IMR-90 (cell line): ENCODE results near the gene MAG. TPM values are rescaled to one million over a fixed set of nuclear protein-coding genes. Genes with fewer than 3 reads are reported as not detected.

Experiments
- ATAC-seq: fragments of 200-7000 bp; cut with Tn5 transposase; 2 replicates; pipeline ENCODE4 v1.9.1; 2020; ENCODE audit warnings: low read depth, mild to moderate bottlenecking, moderate library complexity
- BruUV-seq: library from RNA; stranded (reverse); fragments of 400-500 nt; replicated peaks from 2 replicates; lab custom pipeline; 2021; lab: Mats Ljungman, UMichigan
- CTCF ChIA-PET: fragments of 300-600 bp; formaldehyde crosslinking; extraction: SDS; loops from one replicate; lab custom pipeline; 2021; ENCODE audit warnings: antibody characterized with exemption; lab: Yijun Ruan, JAX
- POLR2A ChIA-PET: fragments of 300-600 bp; sonication (Branson Sonifier 250); formaldehyde crosslinking; loops from one replicate; lab custom pipeline; 2022; ENCODE audit warnings: antibody characterized with exemption; ENCODE audit not compliant: unreplicated experiment; lab: Charles Lee
- DNase-seq: peaks from one replicate; pipeline ENCODE4 v3.0.0; 2013
- H2AFZ ChIP-seq: replicated peaks from 2 replicates; pipeline ENCODE3; 2013; ENCODE audit warnings: low read length, mild to moderate bottlenecking; ENCODE audit not compliant: poor library complexity
- H2AK5ac ChIP-seq: 2 replicates; pipeline ENCODE4 v1.6.1; 2013; ENCODE audit warnings: low read depth, low read length, inconsistent platforms
- H2AK9ac ChIP-seq: replicated peaks from 2 replicates; pipeline ENCODE3; 2013; ENCODE audit warnings: mild to moderate bottlenecking, low read depth, low read length, moderate library complexity; ENCODE audit not compliant: poor library complexity
- H2BK120ac ChIP-seq: 2 replicates; pipeline ENCODE4 v1.6.1; 2013; ENCODE audit warnings: low read depth, low read length, inconsistent platforms
- H2BK15ac ChIP-seq: 3 replicates; pipeline ENCODE4 v1.6.1; 2013; ENCODE audit warnings: low read depth, low read length, inconsistent platforms
- H2BK20ac ChIP-seq: 2 replicates; pipeline ENCODE4 v1.6.1; 2013; ENCODE audit warnings: low read depth, mild to moderate bottlenecking, inconsistent platforms, low read length, moderate library complexity
- H2BK5ac ChIP-seq: 2 replicates; pipeline ENCODE4 v1.6.1; 2013; ENCODE audit warnings: mild to moderate bottlenecking, low read depth, low read length, inconsistent platforms; ENCODE audit not compliant: poor library complexity, severe bottlenecking
- H3K14ac ChIP-seq: replicated peaks from 2 replicates; pipeline ENCODE4 v1.6.1; 2013; ENCODE audit warnings: low read depth, low read length, inconsistent platforms
- H3K18ac ChIP-seq: 2 replicates; pipeline ENCODE4 v1.6.1; 2013; ENCODE audit warnings: low read depth, low read length, control low read depth
- H3K23ac ChIP-seq: 2 replicates; pipeline ENCODE4 v1.6.1; 2013; ENCODE audit warnings: low read depth, low read length, inconsistent platforms
- H3K27ac ChIP-seq: 2 replicates; pipeline ENCODE4 v1.5.1; 2013; ENCODE audit warnings: mild to moderate bottlenecking, control low read depth, low read length; ENCODE audit not compliant: insufficient read depth
- H3K27me3 ChIP-seq: 2 replicates; pipeline ENCODE4 v1.6.1; 2013; ENCODE audit warnings: low read length; ENCODE audit not compliant: control insufficient read depth, insufficient read depth
- H3K36me3 ChIP-seq: 2 replicates; pipeline ENCODE4 v1.6.1; 2013; ENCODE audit warnings: low read length, mixed read lengths; ENCODE audit not compliant: control insufficient read depth, insufficient read depth
- H3K4ac ChIP-seq: 2 replicates; pipeline ENCODE4 v1.6.1; 2013; ENCODE audit warnings: low read depth, low read length, inconsistent platforms
- H3K4me1 ChIP-seq: 2 replicates; pipeline ENCODE4 v1.6.1; 2013; ENCODE audit warnings: low read length, mixed read lengths; ENCODE audit not compliant: control insufficient read depth, insufficient read depth
- H3K4me2 ChIP-seq: 2 replicates; pipeline ENCODE4 v1.6.1; 2013; ENCODE audit warnings: low read depth, mild to moderate bottlenecking, control low read depth, low read length, moderate library complexity
- H3K4me3 ChIP-seq: 2 replicates; pipeline ENCODE4 v1.5.1; 2013; ENCODE audit warnings: low read depth, mild to moderate bottlenecking, control low read depth, low read length, moderate library complexity; ENCODE audit not compliant: insufficient read depth
- H3K56ac ChIP-seq: 2 replicates; pipeline ENCODE4 v1.6.1; 2013; ENCODE audit warnings: low read length, inconsistent platforms; ENCODE audit not compliant: insufficient read depth; ENCODE audit errors: extremely low read depth
- H3K79me1 ChIP-seq, 2 experiments: 2 replicates each; pipeline ENCODE4 v1.6.1; 2013; ENCODE audit warnings: low read length in 2 of 2, inconsistent platforms in 1 of 2, low read depth in 1 of 2
- H3K9ac ChIP-seq: 2 replicates; pipeline ENCODE4 v1.6.1; 2013; ENCODE audit warnings: low read depth, low read length, control low read depth
- H3K9me1 ChIP-seq: 2 replicates; pipeline ENCODE4 v1.6.1; 2013; ENCODE audit warnings: low read length, inconsistent platforms; ENCODE audit not compliant: insufficient read depth
- H3K9me3 ChIP-seq: 2 replicates; pipeline ENCODE4 v1.6.1; 2013; ENCODE audit warnings: low read length; ENCODE audit not compliant: control insufficient read depth, insufficient read depth
- H4K20me1 ChIP-seq: 2 replicates; pipeline ENCODE4 v1.6.1; 2013; ENCODE audit warnings: low read length, inconsistent platforms; ENCODE audit not compliant: insufficient read depth
- H4K5ac ChIP-seq: 2 replicates; pipeline ENCODE4 v1.6.1; 2013; ENCODE audit warnings: mild to moderate bottlenecking, low read depth, low read length, control low read depth
- H4K8ac ChIP-seq, 2 experiments: 2 replicates each; pipeline ENCODE4 v1.6.1; 2013; ENCODE audit warnings: low read depth in 2 of 2, low read length in 2 of 2, control low read depth in 1 of 2, inconsistent platforms in 1 of 2
- H4K91ac ChIP-seq: 2 replicates; pipeline ENCODE4 v1.6.1; 2013; ENCODE audit warnings: low read depth, low read length, inconsistent platforms; ENCODE audit not compliant: insufficient read depth
- BHLHE40 ChIP-seq: fragments of 150-350 bp; IDR thresholded peaks from 2 replicates; pipeline ENCODE4 v1.6.1; 2016; ENCODE audit warnings: mild to moderate bottlenecking, low read depth, low read length
- CEBPB ChIP-seq: IDR thresholded peaks from 2 replicates; pipeline ENCODE4 v1.6.1; 2012; ENCODE audit warnings: low read depth, low read length, improper control_type of control experiment
- CHD1 ChIP-seq: IDR thresholded peaks from 2 replicates; pipeline ENCODE4 v1.6.1; 2012; ENCODE audit warnings: low read depth, low read length, improper control_type of control experiment
- CTCF ChIP-seq: conservative IDR thresholded peaks from 2 replicates; pipeline ENCODE4 v1.5.1; 2012; ENCODE audit warnings: mild to moderate bottlenecking, low read depth, low read length, improper control_type of control experiment
- ELK1 ChIP-seq: fragments of 150-350 bp; IDR thresholded peaks from 2 replicates; pipeline ENCODE4 v1.6.1; 2016; ENCODE audit warnings: low read depth, mild to moderate bottlenecking, low read length, moderate library complexity, borderline replicate concordance
- FOS ChIP-seq: fragments of 150-350 bp; IDR thresholded peaks from 2 replicates; pipeline ENCODE4 v1.6.1; 2016; ENCODE audit warnings: low read depth, low read length
- MAFK ChIP-seq: IDR thresholded peaks from 2 replicates; pipeline ENCODE4 v1.6.1; 2012; ENCODE audit warnings: low read depth, low read length, improper control_type of control experiment
- MAZ ChIP-seq: IDR thresholded peaks from 2 replicates; pipeline ENCODE4 v1.6.1; 2012; ENCODE audit warnings: low read depth, mild to moderate bottlenecking, low read length, improper control_type of control experiment, moderate library complexity, borderline replicate concordance
- MXI1 ChIP-seq: IDR thresholded peaks from 2 replicates; pipeline ENCODE4 v1.6.1; 2012; ENCODE audit warnings: low read depth, mild to moderate bottlenecking, low read length, moderate library complexity, borderline replicate concordance
- NFE2L2 ChIP-seq: fragments of 150-350 bp; IDR thresholded peaks from 2 replicates; pipeline ENCODE4 v1.6.1; 2016; ENCODE audit warnings: low read depth, mild to moderate bottlenecking, low read length
- POLR2A ChIP-seq: IDR thresholded peaks from 2 replicates; pipeline ENCODE4 v1.6.1; 2012; ENCODE audit warnings: mild to moderate bottlenecking, low read depth, low read length
- RCOR1 ChIP-seq: IDR thresholded peaks from 2 replicates; pipeline ENCODE4 v1.6.1; 2012; ENCODE audit warnings: mild to moderate bottlenecking, low read length, improper control_type of control experiment; ENCODE audit not compliant: insufficient replicate concordance
- RFX5 ChIP-seq: IDR thresholded peaks from 2 replicates; pipeline ENCODE4 v1.8.0; 2012; ENCODE audit warnings: low read depth, mild to moderate bottlenecking, low read length, moderate library complexity
- SMC3 ChIP-seq: fragments of 150-350 bp; IDR thresholded peaks from 2 replicates; pipeline ENCODE4 v1.6.1; 2016; ENCODE audit warnings: low read depth, mild to moderate bottlenecking, antibody characterized with exemption, low read length, moderate library complexity
- USF2 ChIP-seq: fragments of 150-350 bp; IDR thresholded peaks from 2 replicates; pipeline ENCODE4 v1.6.1; 2017; ENCODE audit warnings: mild to moderate bottlenecking, antibody characterized with exemption, low read length, low read depth
- WGBS, 2 experiments: methylation state at CpG; one replicate each; pipeline versions ENCODE4 v1.1.5 to v1.1.7; 2013; ENCODE audit warnings: missing lambda C conversion rate in 2 of 2; ENCODE audit not compliant: insufficient read length in 1 of 2; ENCODE audit errors: extremely low coverage in 2 of 2; 5-methylcytosine and 5-hydroxymethylcytosine counted together
- dilution Hi-C: fragments of 300-500 bp; cut with HindIII; formaldehyde crosslinking; loops from one replicate; pipeline ENCODE4 v1.14.3; 2018; ENCODE audit warnings: low sequenced_read_pairs; ENCODE audit not compliant: unreplicated experiment
- in situ Hi-C: fragments of 300-500 bp; cut with MboI; formaldehyde crosslinking; loops from 3 replicates; pipeline ENCODE4 v1.14.3; 2019; ENCODE audit warnings: low sequenced_read_pairs, inconsistent platforms, mixed read lengths
- intact Hi-C: fragments of 100-400 bp; cut with micrococcal nuclease; formaldehyde crosslinking; loops from 2 replicates; pipeline ENCODE4 v1.10.0; 2022
- polyA plus RNA-seq, 3 experiments: library from polyadenylated mRNA; depleted of rRNA; stranded (reverse); fragments of >200 nt; gene quantifications; 2 replicates each; pipeline ENCODE4 v1.2.3, GENCODE V29; 2012; ENCODE audit warnings: low replicate concordance in 1 of 3
- total RNA-seq: library from RNA; depleted of rRNA; stranded (reverse); fragments of >200 nt; gene quantifications from 2 replicates; pipeline ENCODE4 v1.2.3, GENCODE V29; 2012

The MAG gene
- total and polyA plus RNA-seq, 2 of the 4 experiments (the other 2 are of a cell fraction): not detected

- no peak within 1 kb of the TSS for H3K9ac ChIP-seq
- intact Hi-C loops: no loop called here
- no peak within 1 kb of the TSS for H2BK120ac ChIP-seq
- H3K4me2 ChIP-seq: no peak within 1 kb of the TSS
- no peak within 1 kb of the TSS for H4K8ac ChIP-seq
- no peak within 1 kb of the TSS for H2AK9ac ChIP-seq
- H3K23ac ChIP-seq: no peak within 1 kb of the TSS
- H3K4me1 ChIP-seq: no peaks in the 10 kb centered on the region
- no peak within 1 kb of the TSS for H2AK5ac ChIP-seq
- H3K9me1 ChIP-seq: no peaks in the 10 kb centered on the region
- no peak within 1 kb of the TSS for H3K4me3 ChIP-seq
- in situ Hi-C loops: no loop called here
- 5% methylated on average over 17 of the region's 69 CpGs; no CpG with 5 or more reads in 1 of the 2 experiments for WGBS, 2 experiments
- no peak within 1 kb of the TSS for H2BK5ac ChIP-seq
- H4K91ac ChIP-seq: no peak within 1 kb of the TSS
- H3K18ac ChIP-seq: no peak within 1 kb of the TSS
- H3K4ac ChIP-seq: no peak within 1 kb of the TSS
- no peak within 1 kb of the TSS for H3K56ac ChIP-seq
- ATAC-seq (no peak), DNase-seq (no peak)
- ChIA-PET POLR2A (no interaction called here), CTCF (no interaction called here)
- no peaks in the 10 kb centered on the region for H4K20me1 ChIP-seq
- dilution Hi-C loops: no loop called here
- H3K9me3 ChIP-seq: no peaks in the 10 kb centered on the region
- H2AFZ ChIP-seq: no peak within 1 kb of the TSS
- no peak within 1 kb of the TSS for H3K14ac ChIP-seq
- H2BK20ac ChIP-seq: no peak within 1 kb of the TSS
- no peaks in the 10 kb centered on the region for H3K36me3 ChIP-seq
- no peaks in the 10 kb centered on the region for H3K79me1 ChIP-seq
- peaks cover 37% of the 10 kb centered on the region for H3K27me3 ChIP-seq
- H2BK15ac ChIP-seq: no peak within 1 kb of the TSS
- no peak within 1 kb of the TSS for H3K27ac ChIP-seq
- no TSS peak for BruUV-seq
- H4K5ac ChIP-seq: no peak within 1 kb of the TSS
- no peak for TF ChIP-seq NFE2L2
- no peak for TF ChIP-seq ELK1
- no peak for TF ChIP-seq USF2
- no peak for TF ChIP-seq POLR2A
- TF ChIP-seq FOS: no peak
- TF ChIP-seq CHD1: no peak
- TF ChIP-seq BHLHE40: no peak
- TF ChIP-seq CEBPB: no peak
- no peak for TF ChIP-seq MAFK
- TF ChIP-seq RCOR1: no peak
- TF ChIP-seq CTCF: no peak
- TF ChIP-seq MXI1: no peak
- TF ChIP-seq MAZ: no peak
- TF ChIP-seq RFX5: no peak
- no peak for TF ChIP-seq SMC3
These were observed 43.4 kb upstream of the MAG start, which contains the start of gene LSR for GRCh38 chr19:35248310-35249145. Gene LSR, plus strand, starts transcription at chr19:35249002. Its CDS starts 21 bp downstream, at chr19:35249023.
